H9 (cell line): ENCODE data around the gene SLC22A31. TPM values are rescaled to one million over a fixed set of nuclear protein-coding genes. Genes with fewer than 3 reads are reported as not detected.

Source experiments
- DNase-seq: peaks from one replicate; pipeline ENCODE4 v3.0.0-alpha.2; 2017
- H2AFZ ChIP-seq: one replicate; pipeline ENCODE4 v1.6.1; 2013; ENCODE audit warnings: mild to moderate bottlenecking, low read length, control low read depth, moderate library complexity
- H2AK5ac ChIP-seq: 2 replicates; pipeline ENCODE4 v1.6.1; 2013; ENCODE audit warnings: low read length, control low read depth, mixed read lengths; ENCODE audit not compliant: insufficient read length
- H2BK120ac ChIP-seq: one replicate; pipeline ENCODE4 v1.6.1; 2013; ENCODE audit warnings: low read depth, mild to moderate bottlenecking, low read length, control low read depth, inconsistent platforms; ENCODE audit not compliant: poor library complexity, severe bottlenecking
- H2BK12ac ChIP-seq: 2 replicates; pipeline ENCODE4 v1.6.1; 2013; ENCODE audit warnings: low read length, control low read depth, mixed read lengths, low read depth; ENCODE audit not compliant: insufficient read length
- H2BK15ac ChIP-seq: 2 replicates; pipeline ENCODE4 v1.6.1; 2013; ENCODE audit warnings: low read depth, low read length, control low read depth
- H2BK20ac ChIP-seq: one replicate; pipeline ENCODE4 v1.6.1; 2013; ENCODE audit warnings: low read depth, mild to moderate bottlenecking, low read length, control low read depth, inconsistent platforms; ENCODE audit not compliant: poor library complexity, severe bottlenecking
- H2BK5ac ChIP-seq: 2 replicates; pipeline ENCODE4 v1.6.1; 2013; ENCODE audit warnings: low read length, control low read depth, mixed read lengths; ENCODE audit not compliant: insufficient read length
- H3K14ac ChIP-seq: 2 replicates; pipeline ENCODE4 v1.6.1; 2013; ENCODE audit warnings: low read length, control low read depth; ENCODE audit not compliant: insufficient read depth
- H3K18ac ChIP-seq: 2 replicates; pipeline ENCODE4 v1.6.1; 2013; ENCODE audit warnings: low read depth, mild to moderate bottlenecking, mixed read lengths, low read length, control low read depth; ENCODE audit not compliant: insufficient read length
- H3K23ac ChIP-seq: 2 replicates; pipeline ENCODE4 v1.6.1; 2013; ENCODE audit warnings: low read length, control low read depth, mixed read lengths, low read depth; ENCODE audit not compliant: insufficient read length
- H3K23me2 ChIP-seq: 2 replicates; pipeline ENCODE4 v1.6.1; 2013; ENCODE audit warnings: low read depth, mild to moderate bottlenecking, mixed read lengths, low read length, control low read depth; ENCODE audit not compliant: insufficient read length, poor library complexity, severe bottlenecking
- H3K27ac ChIP-seq: 2 replicates; pipeline ENCODE4 v1.5.1; 2013; ENCODE audit warnings: low read length, control low read depth, mixed read lengths, low read depth; ENCODE audit not compliant: insufficient read length
- H3K27me3 ChIP-seq: 2 replicates; pipeline ENCODE4 v1.6.1; 2013; ENCODE audit warnings: low read length, control low read depth, inconsistent platforms; ENCODE audit not compliant: insufficient read depth
- H3K4ac ChIP-seq: 2 replicates; pipeline ENCODE4 v1.6.1; 2013; ENCODE audit warnings: low read depth, mild to moderate bottlenecking, control low read depth, inconsistent platforms, low read length, moderate library complexity
- H3K4me1 ChIP-seq: 2 replicates; pipeline ENCODE4 v1.6.1; 2013; ENCODE audit warnings: low read length, control low read depth, inconsistent platforms; ENCODE audit not compliant: insufficient read depth
- H3K4me2 ChIP-seq: 2 replicates; pipeline ENCODE4 v1.6.1; 2013; ENCODE audit warnings: low read length, control low read depth, mixed read lengths; ENCODE audit not compliant: insufficient read length, insufficient read depth
- H3K56ac ChIP-seq: 2 replicates; pipeline ENCODE4 v1.6.1; 2013; ENCODE audit warnings: low read depth, mild to moderate bottlenecking, mixed read lengths, low read length, control low read depth; ENCODE audit not compliant: insufficient read length
- H3K79me1 ChIP-seq: 2 replicates; pipeline ENCODE4 v1.6.1; 2013; ENCODE audit warnings: low read depth, mild to moderate bottlenecking, moderate library complexity, low read length, control low read depth, inconsistent platforms; ENCODE audit not compliant: insufficient read depth, poor library complexity, severe bottlenecking
- H3K79me2 ChIP-seq: 2 replicates; pipeline ENCODE4 v1.6.1; 2013; ENCODE audit warnings: low read length, control low read depth, inconsistent platforms; ENCODE audit not compliant: insufficient read depth
- H3K9ac ChIP-seq: 2 replicates; pipeline ENCODE4 v1.6.1; 2013; ENCODE audit warnings: low read length, control low read depth, mixed read lengths; ENCODE audit not compliant: insufficient read length; ENCODE audit errors: extremely low read depth
- H3K9me3 ChIP-seq: one replicate; pipeline ENCODE4 v1.6.1; 2013; ENCODE audit warnings: low read depth, low read length, inconsistent platforms; ENCODE audit not compliant: control insufficient read depth
- H3T11ph ChIP-seq: one replicate; pipeline ENCODE4 v1.6.1; 2013; ENCODE audit warnings: mild to moderate bottlenecking, low read length, control low read depth, inconsistent platforms
- H4K20me1 ChIP-seq: one replicate; pipeline ENCODE4 v1.6.1; 2013; ENCODE audit not compliant: control insufficient read depth, insufficient read length, insufficient read depth
- H4K5ac ChIP-seq: 2 replicates; pipeline ENCODE4 v1.6.1; 2013; ENCODE audit warnings: low read depth, mild to moderate bottlenecking, mixed read lengths, low read length, control low read depth; ENCODE audit not compliant: insufficient read length
- H4K8ac ChIP-seq: replicated peaks from 2 replicates; pipeline ENCODE4 v1.6.1; 2013; ENCODE audit warnings: low read length, control low read depth, mixed read lengths, low read depth; ENCODE audit not compliant: insufficient read length
- H4K91ac ChIP-seq: 2 replicates; pipeline ENCODE4 v1.6.1; 2013; ENCODE audit warnings: low read depth, mild to moderate bottlenecking, moderate library complexity, mixed read lengths, low read length, control low read depth; ENCODE audit not compliant: insufficient read length
- H3K27ac Mint-ChIP-seq, 3 experiments: 2 replicates in 2 of 3; 3 replicates in 1 of 3; pipeline ENCODE4 v1.8.0; 2020 to 2021; ENCODE audit warnings: mixed read lengths in 3 of 3, mild to moderate bottlenecking in 1 of 3, moderate library complexity in 1 of 3
- H3K27me3 Mint-ChIP-seq: 2 replicates; pipeline ENCODE4 v1.8.0; 2021; ENCODE audit warnings: low read depth, mild to moderate bottlenecking, moderate library complexity, mixed read lengths
- H3K36me3 Mint-ChIP-seq, 3 experiments: 2 replicates in 2 of 3; 3 replicates in 1 of 3; pipeline ENCODE4 v1.8.0; 2020 to 2021; ENCODE audit warnings: low read depth in 3 of 3, mixed read lengths in 3 of 3; ENCODE audit not compliant: insufficient read depth in 1 of 3
- H3K4me1 Mint-ChIP-seq, 2 experiments: 2 replicates each; pipeline ENCODE4 v1.8.0; 2020; ENCODE audit warnings: mixed read lengths in 2 of 2
- H3K4me3 Mint-ChIP-seq, 2 experiments: 2 replicates in 1 of 2; 3 replicates in 1 of 2; pipeline ENCODE4 v1.8.0; 2020 to 2021; ENCODE audit warnings: mild to moderate bottlenecking in 2 of 2, mixed read lengths in 2 of 2, moderate library complexity in 1 of 2
- H3K9me3 Mint-ChIP-seq, 2 experiments: 2 replicates in 1 of 2; 3 replicates in 1 of 2; pipeline ENCODE4 v1.8.0; 2020; ENCODE audit warnings: mild to moderate bottlenecking in 2 of 2, mixed read lengths in 2 of 2, moderate library complexity in 1 of 2
- CTCF ChIP-seq: fragments of 200-600 bp; sonication (generic); conservative IDR thresholded peaks from 3 replicates; pipeline ENCODE4 v1.8.0; 2021; ENCODE audit warnings: antibody characterized with exemption, mild to moderate bottlenecking
- WGBS: extraction: QIAGEN DNeasy Blood & Tissue Kit; methylation state at CpG from one replicate; pipeline ENCODE4 v1.1.7; 2013; ENCODE audit warnings: missing lambda C conversion rate, low lambda C conversion rate, mixed read lengths; ENCODE audit not compliant: insufficient read length; ENCODE audit errors: extremely low coverage; 5-methylcytosine and 5-hydroxymethylcytosine counted together
- total RNA-seq: library from RNA; stranded (reverse); gene quantifications from 2 replicates; pipeline ENCODE4 v1.2.1, GENCODE V29; 2021

The SLC22A31 gene
- total RNA-seq, 1 experiment from 2014 or later, result 7.7 TPM

- H3K23ac ChIP-seq, result no peak overlapping the region
- H4K5ac ChIP-seq, result no peak overlapping the region
- H3K4me1 ChIP-seq, result no peaks in the 10 kb centered on the region
- H3K36me3 Mint-ChIP-seq, result no peaks in the 10 kb centered on the region
- H2BK12ac ChIP-seq, result no peak overlapping the region
- no peak overlapping the region for H3K27ac ChIP-seq
- H4K20me1 ChIP-seq, result no peaks in the 10 kb centered on the region
- H3K9me3 ChIP-seq, result no peaks in the 10 kb centered on the region
- peaks cover 3 to 8% of the 10 kb centered on the region in 2 experiments; a peak in 4 of 5 replicates for H3K9me3 Mint-ChIP-seq
- H2AFZ ChIP-seq, result no peak overlapping the region
- H3K27me3 ChIP-seq, result no peaks in the 10 kb centered on the region
- H3K4me2 ChIP-seq, result no peak overlapping the region
- no peak overlapping the region for H4K8ac ChIP-seq
- no peak overlapping the region for H2BK5ac ChIP-seq
- H2BK15ac ChIP-seq, result no peak overlapping the region
- no peak overlapping the region for H4K91ac ChIP-seq
- H3K9ac ChIP-seq, result no peak overlapping the region
- no peak overlapping the region for H2AK5ac ChIP-seq
- no CpG with 5 or more reads among the region's 9 CpGs for WGBS
- H2BK120ac ChIP-seq, result no peak overlapping the region
- H3K79me1 ChIP-seq, result no peaks in the 10 kb centered on the region
- no peaks in the 10 kb centered on the region for H3K79me2 ChIP-seq
- DNase-seq, result no peak
- H3K4me3 Mint-ChIP-seq, result no peak overlapping the region
- H3K14ac ChIP-seq, result no peak overlapping the region
- no peak overlapping the region for H3K27ac Mint-ChIP-seq
- H3K56ac ChIP-seq, result no peak overlapping the region
- H3K4me1 Mint-ChIP-seq, result peaks cover 0 to 8% of the 10 kb centered on the region in 2 experiments; a peak in 1 of 4 replicates
- peaks cover 15% of the 10 kb centered on the region for H3K27me3 Mint-ChIP-seq
- no peak overlapping the region for H3K18ac ChIP-seq
- H3T11ph ChIP-seq, result no peak overlapping the region
- H3K4ac ChIP-seq, result no peak overlapping the region
- TF ChIP-seq CTCF, result no peak
- H2BK20ac ChIP-seq, result no peak overlapping the region
- H3K23me2 ChIP-seq, result no peaks in the 10 kb centered on the region
These were observed 37.0 kb downstream of the SLC22A31 start for GRCh38 chr16:89163297-89163696.
